Neural progenitor cell (in vitro differentiated cells): ENCODE results near the gene ANO1.
"Not testable (repeated sequence)": the region's sequence is repeated elsewhere in the genome, so short reads cannot be mapped to it uniquely, and the experiment has no call there.

Experiments
- CTCF ChIP-seq: fragments of 200-600 bp; sonication (generic); IDR thresholded peaks from 2 replicates; pipeline ENCODE4 v1.5.1; 2017; ENCODE audit warnings: antibody characterized with exemption, mild to moderate bottlenecking
- EZH2 ChIP-seq: fragments of 200-600 bp; sonication (generic); IDR thresholded peaks from 2 replicates; pipeline ENCODE4 v1.6.1; 2017; ENCODE audit warnings: antibody characterized with exemption, mild to moderate bottlenecking, moderate library complexity

DNA sequence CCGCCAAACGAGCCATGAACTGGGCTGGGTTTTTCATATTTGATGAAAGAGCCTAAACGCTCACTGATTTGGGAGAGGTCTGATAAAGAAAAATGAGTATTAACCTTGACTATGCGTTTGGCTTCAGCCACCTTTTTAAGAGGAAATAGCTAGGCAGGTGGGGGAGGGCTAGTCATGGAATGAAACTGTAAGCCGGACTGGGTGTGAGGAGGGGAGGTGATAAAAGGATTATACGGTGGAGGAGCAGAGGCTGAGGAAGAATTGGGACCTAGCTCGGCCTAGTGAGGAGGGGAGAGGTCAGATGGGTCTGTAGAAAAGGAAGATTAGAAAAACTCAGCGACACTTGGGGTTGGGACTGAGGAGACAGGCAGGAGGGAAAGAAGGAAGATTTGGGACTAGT is 140.0 kb downstream of the ANO1 start:
- not testable (repeated sequence) for TF ChIP-seq CTCF, EZH2
